Stimulated activated CD4-positive, alpha-beta T cell treated with anti-CD3 and anti-CD28 coated beads, TNF-alpha, amount 100 ng/mL, for 48 hours (primary cell): ENCODE measurements around the gene EPB41L4B.

Experiments used
- DNase-seq, 3 donors: peaks; one replicate each; pipeline ENCODE4 v3.0.0-alpha.2; 2020; ENCODE audit warnings: low read depth in 3 of 3

Gene EPB41L4B

DNA sequence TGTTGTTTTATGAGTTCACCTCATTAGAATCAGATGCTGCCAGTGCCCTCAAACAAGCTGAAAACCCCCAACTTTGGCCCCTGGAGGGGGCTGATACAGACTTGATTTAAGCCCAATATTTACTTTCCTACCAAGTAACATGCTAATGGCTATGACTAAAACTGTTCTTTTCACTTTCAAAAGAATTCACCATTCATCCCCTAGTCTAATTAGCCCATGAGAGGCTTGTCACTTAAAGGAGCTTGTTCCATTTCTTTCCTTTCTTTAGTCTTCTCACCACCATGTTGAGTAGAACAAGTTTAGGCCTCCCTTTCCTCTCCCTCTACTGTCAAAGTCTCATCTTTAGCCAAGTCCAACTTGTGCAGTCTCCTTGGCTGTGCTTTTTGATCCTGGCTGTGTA lies 50.4 kb downstream of the EPB41L4B start:
- DNase-seq: no peak

DNA sequence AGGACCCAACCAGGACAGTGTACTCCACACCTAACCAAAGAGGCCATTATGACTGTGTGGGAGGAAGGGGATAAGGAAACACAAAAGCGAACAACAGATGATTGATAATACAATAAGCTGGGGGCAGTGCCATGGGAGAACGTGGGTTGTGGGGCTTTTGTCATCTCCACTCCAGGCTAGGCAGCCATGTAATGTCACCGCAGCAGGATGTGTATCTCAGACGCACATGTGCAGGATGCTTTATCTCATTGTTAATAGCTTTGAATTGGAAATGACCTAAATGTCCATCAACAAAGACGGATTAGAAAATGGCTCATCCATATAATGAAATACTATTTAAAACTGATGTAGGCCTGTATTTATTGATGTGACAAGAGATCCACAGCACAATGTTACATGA lies 51.0 kb downstream of the EPB41L4B start:
- no peak for DNase-seq

GRCh38 chr9:109269081-109269480 lies 51.8 kb downstream of the EPB41L4B start:
- DNase-seq: no peak

- DNase-seq: no peak
These were observed 53.3 kb downstream of the EPB41L4B start for GRCh38 chr9:109267555-109267954.

DNA sequence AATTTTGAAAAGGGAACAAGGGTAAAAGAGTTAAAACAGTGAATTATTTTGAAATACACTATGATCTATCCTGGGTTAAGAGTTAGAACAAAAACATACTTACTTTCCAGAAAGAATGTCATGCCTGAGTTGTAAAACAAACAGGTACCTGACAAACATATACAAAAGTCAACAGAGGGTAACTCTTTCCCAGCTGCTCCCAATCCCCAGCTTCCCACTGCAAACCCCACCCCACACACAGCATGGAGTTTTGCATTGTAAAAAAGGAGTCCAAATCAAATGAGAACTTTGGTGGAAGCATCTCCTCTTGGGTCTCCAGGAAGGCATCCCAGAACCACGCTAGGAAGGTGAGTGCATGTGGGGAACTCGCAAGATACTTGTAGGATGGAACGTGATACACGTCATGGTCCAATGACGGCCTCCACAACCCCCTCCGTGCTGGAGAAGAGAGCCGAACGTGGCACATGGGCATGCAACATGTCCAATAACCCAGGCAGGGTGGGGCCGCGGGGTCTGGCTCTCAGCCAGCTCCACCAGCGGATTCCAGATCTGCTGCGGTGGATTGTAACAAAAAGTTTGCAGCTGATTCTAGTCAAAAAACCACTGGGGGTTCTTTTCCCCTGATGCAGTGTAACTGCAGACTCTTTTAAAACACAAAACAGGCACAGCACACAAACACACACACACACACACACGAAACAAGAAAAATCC lies 55.8 kb downstream of the EPB41L4B start:
- DNase-seq: no peak

GRCh38 chr9:109263358-109263757 lies 57.5 kb downstream of the EPB41L4B start:
- no peak for DNase-seq

DNA sequence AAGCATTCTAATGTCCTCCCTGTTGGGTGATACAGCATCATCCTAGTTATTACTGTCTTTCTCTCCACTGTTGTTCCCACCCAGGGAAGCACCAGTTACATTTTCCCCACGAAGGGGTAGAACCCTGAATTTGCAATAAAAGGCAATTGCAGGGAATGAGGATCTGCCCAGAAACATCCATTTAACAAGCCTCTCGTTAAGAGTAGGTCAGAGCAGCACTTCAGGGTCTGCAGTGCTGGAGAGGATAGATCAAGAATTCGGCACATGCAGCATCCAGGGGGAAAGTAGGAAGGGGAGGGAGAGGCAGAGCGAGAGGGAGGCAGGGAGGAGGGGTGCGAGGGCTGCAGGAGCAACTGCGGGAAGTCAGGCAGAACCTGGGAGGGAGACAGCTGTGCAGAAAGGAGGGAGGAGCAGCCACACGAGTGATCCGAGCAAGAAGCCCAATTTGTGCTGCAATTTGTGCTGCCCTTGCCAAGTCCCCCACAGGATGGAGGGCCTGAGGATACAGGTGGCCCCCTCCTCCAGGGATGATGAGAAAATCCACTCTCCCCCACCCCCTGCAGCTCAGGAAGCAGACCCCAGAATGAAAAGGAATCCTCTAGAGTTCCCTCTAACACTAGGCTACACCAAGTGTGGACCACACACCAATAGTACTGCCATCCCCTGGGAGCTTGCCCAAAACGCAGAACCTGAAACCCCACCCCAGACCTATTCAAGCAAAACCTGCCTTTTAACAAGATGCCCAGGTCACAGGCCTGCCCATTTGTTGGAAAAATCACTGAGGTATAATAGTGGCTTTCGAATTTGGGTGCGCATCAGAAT lies 62.2 kb downstream of the EPB41L4B start:
- DNase-seq: no peak

DNA sequence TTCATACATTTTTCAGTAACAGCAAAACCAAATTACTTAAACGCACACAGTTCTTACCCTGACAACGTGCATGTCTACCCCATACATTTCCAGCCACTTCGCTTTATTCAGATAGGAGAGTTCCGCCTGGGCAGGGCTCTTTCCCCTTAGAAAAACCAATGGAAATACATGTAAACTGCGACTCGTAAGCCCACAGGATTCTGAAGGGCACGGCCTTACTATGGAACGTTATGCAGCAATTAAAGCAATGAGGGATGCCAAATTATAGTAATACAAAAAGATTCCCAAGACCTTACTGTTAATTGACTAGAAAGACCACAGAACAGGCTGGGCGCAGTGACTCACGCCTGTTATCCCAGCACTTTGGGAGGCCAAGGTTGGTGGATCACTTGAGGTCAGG lies 64.5 kb downstream of the EPB41L4B start:
- DNase-seq: no peak

- no peak for DNase-seq
These were observed 65.5 kb downstream of the EPB41L4B start for GRCh38 chr9:109255394-109255793.

GRCh38 chr9:109254317-109254716 lies 66.5 kb downstream of the EPB41L4B start:
- no peak for DNase-seq

DNA sequence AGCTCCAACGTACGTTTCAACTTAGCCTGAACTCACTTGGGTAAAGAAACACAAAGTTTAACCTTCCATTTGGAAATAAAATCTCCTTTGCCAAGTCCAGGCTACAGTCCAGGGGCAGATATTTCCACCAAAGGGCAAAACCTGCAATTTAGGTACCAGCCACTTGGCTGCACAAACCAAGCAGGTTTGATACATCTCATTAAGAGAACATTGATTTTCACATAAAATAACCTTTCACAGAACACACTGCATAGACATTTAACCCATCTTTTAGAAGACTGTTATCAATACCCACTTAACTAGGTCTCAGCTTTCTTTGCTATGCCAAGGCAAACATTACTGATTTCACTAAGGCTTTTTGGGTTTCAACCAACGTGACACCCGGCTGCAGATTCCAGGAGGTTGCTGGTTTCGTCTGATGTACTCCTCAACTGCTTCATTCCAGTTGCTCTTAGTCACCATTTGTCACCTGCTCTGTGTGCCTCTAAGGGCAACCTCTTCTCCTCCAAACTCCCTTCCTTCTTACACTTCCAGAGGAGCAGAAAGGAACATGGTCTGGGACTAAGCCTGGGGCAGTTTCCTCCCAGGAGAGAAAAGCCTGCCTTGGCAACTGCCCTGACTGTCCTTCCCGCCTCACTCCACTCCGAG lies 67.1 kb downstream of the EPB41L4B start:
- no peak for DNase-seq

GRCh38 chr9:109253241-109253636 lies 67.6 kb downstream of the EPB41L4B start:
- no peak for DNase-seq

DNA sequence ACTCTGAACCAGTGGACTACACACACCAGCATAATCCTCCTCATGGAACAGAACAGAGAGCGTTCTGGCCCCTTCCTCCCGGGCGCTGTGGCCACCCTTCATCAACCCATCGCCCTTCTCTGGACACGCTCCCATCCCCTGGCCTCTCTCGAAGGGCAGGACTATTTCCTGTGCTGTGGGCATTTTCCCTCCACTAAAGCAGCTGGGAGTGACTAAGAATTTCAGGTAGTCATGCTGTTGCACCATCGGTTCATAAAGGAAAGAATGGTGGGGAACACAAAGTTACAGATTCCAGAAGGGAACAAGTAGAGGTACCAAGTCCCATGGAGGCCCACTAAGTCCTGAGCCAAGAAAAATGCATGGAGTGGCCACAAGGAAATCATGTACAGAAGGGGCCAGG lies 68.6 kb downstream of the EPB41L4B start:
- DNase-seq: no peak

- no peak for DNase-seq
These were observed 69.1 kb downstream of the EPB41L4B start for GRCh38 chr9:109251776-109252106.

- DNase-seq: no peak
These were observed 69.6 kb downstream of the EPB41L4B start for GRCh38 chr9:109251080-109251775.

DNA sequence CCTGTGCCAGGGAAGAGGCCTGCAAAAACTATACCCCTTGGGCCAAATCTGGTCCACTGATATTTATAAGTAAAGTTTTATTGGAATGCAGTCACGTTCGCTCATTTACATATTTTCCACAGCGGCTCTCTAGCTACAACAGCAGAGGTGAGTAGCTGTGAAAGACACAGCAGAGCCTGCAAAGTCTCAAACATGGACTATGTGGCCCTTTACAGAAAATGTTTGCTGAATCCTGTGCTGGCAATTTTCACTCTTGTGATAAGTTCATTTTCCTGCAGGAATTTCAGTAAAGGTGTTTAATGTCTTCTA lies 70.1 kb downstream of the EPB41L4B start:
- no peak for DNase-seq

- DNase-seq: no peak
These were observed 70.5 kb downstream of the EPB41L4B start for GRCh38 chr9:109250311-109250741.

- no peak for DNase-seq
These were observed 71.2 kb downstream of the EPB41L4B start for GRCh38 chr9:109249615-109250014.

- no peak for DNase-seq
These were observed 72.7 kb downstream of the EPB41L4B start for GRCh38 chr9:109248133-109248581.

GRCh38 chr9:109247228-109247627 lies 73.6 kb downstream of the EPB41L4B start:
- no peak for DNase-seq

- DNase-seq: no peak
These were observed 74.3 kb downstream of the EPB41L4B start for GRCh38 chr9:109246533-109246932.

DNA sequence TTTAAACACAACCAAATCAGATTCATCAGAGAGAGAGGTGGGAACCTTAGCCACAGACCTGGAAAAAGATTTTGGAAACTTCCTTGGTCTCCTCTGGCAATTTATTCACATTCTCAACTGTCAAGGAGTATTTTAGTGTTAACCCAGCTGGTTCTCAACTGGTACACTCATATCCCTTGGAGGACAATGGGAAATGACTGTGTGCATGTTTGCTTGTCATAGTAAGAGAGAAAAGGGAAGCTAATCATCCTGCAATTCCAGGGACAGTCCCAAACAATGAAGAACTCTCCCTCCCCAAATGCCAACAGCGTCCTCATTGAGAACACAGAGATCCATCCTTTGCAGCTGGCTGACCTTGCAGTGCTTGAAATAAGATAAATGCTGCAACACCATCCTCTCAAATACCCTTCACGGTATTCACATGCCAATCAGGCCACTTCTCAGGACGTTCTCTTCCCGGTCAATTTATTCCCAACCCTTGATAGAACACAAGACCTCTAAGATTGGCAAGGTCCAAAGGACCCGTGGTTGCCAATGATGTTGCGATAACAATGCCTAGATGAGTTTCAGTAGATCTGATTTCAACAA lies 75.5 kb downstream of the EPB41L4B start:
- no peak for DNase-seq
